ENCODE results near the gene ALAD.

ALAD gene

GRCh38 chr9:113360242-113360842, 40.7 kb downstream of the ALAD start:
- no peaks in the 10 kb centered on the region for H3K36me3 Mint-ChIP-seq (ENCODE audit: low read depth)
- no peaks in the 10 kb centered on the region for H3K9me3 Mint-ChIP-seq
- no peaks in the 10 kb centered on the region for H3K27me3 Mint-ChIP-seq
- H3K4me3 Mint-ChIP-seq: no peak overlapping the region
- intact Hi-C loops (cut with micrococcal nuclease): no loop called here
- peaks cover 3% of the 10 kb centered on the region for H3K4me1 Mint-ChIP-seq (ENCODE audit: low read depth)
- no peak overlapping the region for H3K27ac Mint-ChIP-seq

GRCh38 chr9:113359385-113359784, 41.7 kb downstream of the ALAD start:
- no peaks in the 10 kb centered on the region for H3K36me3 Mint-ChIP-seq (ENCODE audit: low read depth)
- intact Hi-C loops (cut with micrococcal nuclease): no loop called here
- H3K27me3 Mint-ChIP-seq: no peaks in the 10 kb centered on the region
- H3K4me1 Mint-ChIP-seq (ENCODE audit: low read depth): no peaks in the 10 kb centered on the region
- H3K9me3 Mint-ChIP-seq: no peaks in the 10 kb centered on the region
- no peak overlapping the region for H3K4me3 Mint-ChIP-seq
- no peak overlapping the region for H3K27ac Mint-ChIP-seq

- no peak overlapping the region for H3K4me3 Mint-ChIP-seq
- no peaks in the 10 kb centered on the region for H3K27me3 Mint-ChIP-seq
- H3K4me1 Mint-ChIP-seq (ENCODE audit: low read depth): no peaks in the 10 kb centered on the region
- no peaks in the 10 kb centered on the region for H3K36me3 Mint-ChIP-seq (ENCODE audit: low read depth)
- no peak overlapping the region for H3K27ac Mint-ChIP-seq
- intact Hi-C loops (cut with micrococcal nuclease): no loop called here
- no peaks in the 10 kb centered on the region for H3K9me3 Mint-ChIP-seq
Measured at GRCh38 chr9:113356686-113357292, 44.3 kb downstream of the ALAD start.

- Mint-ChIP-seq H3K27ac (no peak overlapping the region), H3K9me3 (no peaks in the 10 kb centered on the region), H3K36me3 (ENCODE audit: low read depth) (no peaks in the 10 kb centered on the region), H3K4me3 (no peak overlapping the region), H3K4me1 (ENCODE audit: low read depth) (peaks cover 14% of the 10 kb centered on the region), H3K27me3 (peaks cover 7% of the 10 kb centered on the region)
- intact Hi-C loops (cut with micrococcal nuclease): no loop called here
Measured at GRCh38 chr9:113355040-113355596, 46.0 kb downstream of the ALAD start.

- Mint-ChIP-seq H3K27ac (no peak overlapping the region), H3K4me3 (no peak overlapping the region), H3K27me3 (peaks cover 19% of the 10 kb centered on the region), H3K4me1 (ENCODE audit: low read depth) (peaks cover 20% of the 10 kb centered on the region), H3K9me3 (no peaks in the 10 kb centered on the region), H3K36me3 (ENCODE audit: low read depth) (no peaks in the 10 kb centered on the region)
- intact Hi-C loops (cut with micrococcal nuclease): no loop called here
Measured at GRCh38 chr9:113352411-113352810, 48.7 kb downstream of the ALAD start.

- no peaks in the 10 kb centered on the region for H3K9me3 Mint-ChIP-seq
- no peak overlapping the region for H3K4me3 Mint-ChIP-seq
- no peaks in the 10 kb centered on the region for H3K36me3 Mint-ChIP-seq (ENCODE audit: low read depth)
- intact Hi-C loops (cut with micrococcal nuclease): no loop called here
- H3K27ac Mint-ChIP-seq: no peak overlapping the region
- H3K4me1 Mint-ChIP-seq (ENCODE audit: low read depth): peaks cover 20% of the 10 kb centered on the region
- peaks cover 21% of the 10 kb centered on the region for H3K27me3 Mint-ChIP-seq
Measured at GRCh38 chr9:113352006-113352405, 49.1 kb downstream of the ALAD start.

- H3K4me3 Mint-ChIP-seq: no peak overlapping the region
- no peaks in the 10 kb centered on the region for H3K36me3 Mint-ChIP-seq (ENCODE audit: low read depth)
- no peaks in the 10 kb centered on the region for H3K9me3 Mint-ChIP-seq
- H3K4me1 Mint-ChIP-seq (ENCODE audit: low read depth): peaks cover 20% of the 10 kb centered on the region
- peak overlapping the region; percentile 61 for H3K27ac Mint-ChIP-seq
- H3K27me3 Mint-ChIP-seq: peaks cover 21% of the 10 kb centered on the region
- intact Hi-C loops (cut with micrococcal nuclease): loop anchor here (1.0 kb wide), 1 partner anchor 11 kb away; the partner anchor contains the start of gene WDR31
Measured at GRCh38 chr9:113350937-113351336, 50.1 kb downstream of the ALAD start.

- intact Hi-C loops (cut with micrococcal nuclease): no loop called here
- Mint-ChIP-seq H3K9me3 (no peaks in the 10 kb centered on the region), H3K27ac (peak overlapping the region; percentile 61), H3K4me1 (ENCODE audit: low read depth) (peaks cover 20% of the 10 kb centered on the region), H3K4me3 (peak overlapping the region; percentile 71), H3K27me3 (peaks cover 21% of the 10 kb centered on the region), H3K36me3 (ENCODE audit: low read depth) (no peaks in the 10 kb centered on the region)
Measured at GRCh38 chr9:113350107-113350661, 50.9 kb downstream of the ALAD start.

- intact Hi-C loops (cut with micrococcal nuclease): loop anchor here (10.0 kb wide), 1 partner anchor 55 kb away; the partner anchor contains the start of gene ALAD
- peaks cover 21% of the 10 kb centered on the region for H3K27me3 Mint-ChIP-seq
- H3K27ac Mint-ChIP-seq: peak within 1 kb of the TSS; percentile 61
- no peaks in the 10 kb centered on the region for H3K36me3 Mint-ChIP-seq (ENCODE audit: low read depth)
- H3K9me3 Mint-ChIP-seq: no peaks in the 10 kb centered on the region
- peaks cover 20% of the 10 kb centered on the region for H3K4me1 Mint-ChIP-seq (ENCODE audit: low read depth)
- H3K4me3 Mint-ChIP-seq: peak within 1 kb of the TSS; percentile 71
Measured at GRCh38 chr9:113349445-113350094, 51.5 kb downstream of the ALAD start, which contains the start of gene BSPRY. TSS of gene BSPRY (plus strand) at chr9:113349541. CDS start at chr9:113349580, 39 bp downstream.

- intact Hi-C loops (cut with micrococcal nuclease): loop anchor here (10.0 kb wide), 1 partner anchor 56 kb away; the partner anchor contains the start of gene ALAD
- peak overlapping the region; percentile 52 for H3K4me3 Mint-ChIP-seq
- H3K4me1 Mint-ChIP-seq (ENCODE audit: low read depth): peaks cover 20% of the 10 kb centered on the region
- H3K9me3 Mint-ChIP-seq: no peaks in the 10 kb centered on the region
- H3K27me3 Mint-ChIP-seq: peaks cover 21% of the 10 kb centered on the region
- H3K36me3 Mint-ChIP-seq (ENCODE audit: low read depth): no peaks in the 10 kb centered on the region
- no peak overlapping the region for H3K27ac Mint-ChIP-seq
Measured at GRCh38 chr9:113349066-113349444, 52.0 kb downstream of the ALAD start.

- Mint-ChIP-seq H3K27ac (no peak overlapping the region), H3K9me3 (no peaks in the 10 kb centered on the region)
- intact Hi-C loops (cut with micrococcal nuclease): loop anchor here (10.0 kb wide), 1 partner anchor 56 kb away; the partner anchor contains the start of gene ALAD
Measured at GRCh38 chr9:113348437-113348836, 52.6 kb downstream of the ALAD start.

GRCh38 chr9:113345671-113346070, 55.4 kb downstream of the ALAD start:
- no peaks in the 10 kb centered on the region for H3K9me3 Mint-ChIP-seq
- intact Hi-C loops (cut with micrococcal nuclease): loop anchor here (10.0 kb wide), 1 partner anchor 59 kb away; the partner anchor contains the start of gene ALAD
- no peak overlapping the region for H3K27ac Mint-ChIP-seq
- no peak overlapping the region for H3K4me3 Mint-ChIP-seq
- H3K36me3 Mint-ChIP-seq (ENCODE audit: low read depth): no peaks in the 10 kb centered on the region
- H3K27me3 Mint-ChIP-seq: peaks cover 20% of the 10 kb centered on the region
- H3K4me1 Mint-ChIP-seq (ENCODE audit: low read depth): peaks cover 23% of the 10 kb centered on the region

More at GRCh38 chr9:113348437-113348836, 52.6 kb downstream of the ALAD start:
- Mint-ChIP-seq H3K27me3 (peaks cover 21% of the 10 kb centered on the region), H3K4me3 (no peak overlapping the region), H3K4me1 (ENCODE audit: low read depth) (peaks cover 26% of the 10 kb centered on the region), H3K36me3 (ENCODE audit: low read depth) (no peaks in the 10 kb centered on the region)

- Mint-ChIP-seq H3K27me3 (peaks cover 15% of the 10 kb centered on the region), H3K27ac (no peak overlapping the region), H3K4me1 (ENCODE audit: low read depth) (peaks cover 23% of the 10 kb centered on the region), H3K9me3 (no peaks in the 10 kb centered on the region), H3K36me3 (ENCODE audit: low read depth) (no peaks in the 10 kb centered on the region), H3K4me3 (no peak overlapping the region)
- intact Hi-C loops (cut with micrococcal nuclease): loop anchor here (10.0 kb wide), 1 partner anchor 60 kb away; the partner anchor contains the start of gene ALAD
Measured at GRCh38 chr9:113345190-113345589, 55.9 kb downstream of the ALAD start.

Measured in dendritic cell treated with granulocyte-macrophage colony-stimulating factor and Interleukin-4, amounts not matched to agents 40 ng/mL and 50 ng/mL, for 4 days (primary cell).